GM12872 (cell line): Measurements from ENCODE around the gene ARPC2.

Experiments used
- TF ChIP-seq, protein P1 (sequence below): IDR thresholded peaks from 3 replicates; pipeline ENCODE4 v1.5.1; 2011; ENCODE audit warnings: low read depth, mild to moderate bottlenecking, low read length, moderate library complexity; ENCODE audit not compliant: insufficient read depth

ARPC2 gene

DNA sequence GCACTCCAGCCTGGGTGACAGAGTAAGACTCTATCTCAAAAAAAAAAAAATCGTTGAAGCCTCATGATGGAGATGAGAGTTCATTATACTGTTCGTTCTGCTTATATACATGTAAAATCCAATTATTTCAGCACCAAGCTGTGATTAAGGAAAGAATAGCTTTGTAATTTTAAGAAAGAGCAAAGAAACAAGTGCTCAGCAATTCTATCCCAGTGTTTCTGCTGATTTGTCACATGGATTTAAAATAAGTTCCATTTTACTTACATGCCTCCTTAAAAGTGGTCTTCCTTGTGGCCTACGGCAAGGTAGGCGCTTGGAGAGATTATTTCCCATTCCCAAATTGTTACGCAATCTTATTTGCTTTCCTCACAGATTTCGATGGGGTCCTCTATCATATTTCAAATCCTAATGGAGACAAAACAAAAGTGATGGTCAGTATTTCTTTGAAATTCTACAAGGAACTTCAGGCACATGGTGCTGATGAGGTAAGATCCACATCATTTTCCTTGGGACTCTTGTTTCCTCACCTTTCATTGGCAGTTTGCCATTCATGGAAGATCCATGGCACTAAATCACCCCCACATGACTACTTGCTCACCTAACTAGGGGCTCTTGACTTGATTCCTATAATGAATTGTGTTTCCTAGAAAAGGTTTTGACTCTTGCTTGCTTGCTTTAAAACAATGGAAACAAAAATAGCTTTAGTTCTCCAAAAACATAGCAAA, 11.5 kb downstream of the ARPC2 start:
- TF ChIP-seq, protein P1, sequence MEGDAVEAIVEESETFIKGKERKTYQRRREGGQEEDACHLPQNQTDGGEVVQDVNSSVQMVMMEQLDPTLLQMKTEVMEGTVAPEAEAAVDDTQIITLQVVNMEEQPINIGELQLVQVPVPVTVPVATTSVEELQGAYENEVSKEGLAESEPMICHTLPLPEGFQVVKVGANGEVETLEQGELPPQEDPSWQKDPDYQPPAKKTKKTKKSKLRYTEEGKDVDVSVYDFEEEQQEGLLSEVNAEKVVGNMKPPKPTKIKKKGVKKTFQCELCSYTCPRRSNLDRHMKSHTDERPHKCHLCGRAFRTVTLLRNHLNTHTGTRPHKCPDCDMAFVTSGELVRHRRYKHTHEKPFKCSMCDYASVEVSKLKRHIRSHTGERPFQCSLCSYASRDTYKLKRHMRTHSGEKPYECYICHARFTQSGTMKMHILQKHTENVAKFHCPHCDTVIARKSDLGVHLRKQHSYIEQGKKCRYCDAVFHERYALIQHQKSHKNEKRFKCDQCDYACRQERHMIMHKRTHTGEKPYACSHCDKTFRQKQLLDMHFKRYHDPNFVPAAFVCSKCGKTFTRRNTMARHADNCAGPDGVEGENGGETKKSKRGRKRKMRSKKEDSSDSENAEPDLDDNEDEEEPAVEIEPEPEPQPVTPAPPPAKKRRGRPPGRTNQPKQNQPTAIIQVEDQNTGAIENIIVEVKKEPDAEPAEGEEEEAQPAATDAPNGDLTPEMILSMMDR, result no peak

DNA sequence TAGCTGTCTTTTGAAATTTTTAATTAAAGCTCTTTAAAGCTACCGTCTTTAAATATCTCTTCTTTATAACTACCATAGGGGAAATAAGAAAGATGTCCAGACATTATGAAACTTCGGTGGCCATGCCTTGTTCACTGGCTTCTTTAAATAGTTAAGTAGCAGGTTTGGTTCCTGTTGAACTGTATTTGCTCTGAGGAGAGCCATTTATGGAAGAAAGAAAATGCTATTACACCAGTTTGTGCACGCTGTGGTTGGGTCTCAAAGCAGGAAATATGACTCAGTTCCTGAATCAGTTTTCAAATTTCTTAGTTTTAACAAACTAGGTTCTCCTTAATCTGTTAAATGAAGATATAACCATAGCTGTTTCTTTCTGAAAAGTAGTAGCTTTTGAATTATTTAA, 12.2 kb downstream of the ARPC2 start:
- TF ChIP-seq, protein P1, result no peak

DNA sequence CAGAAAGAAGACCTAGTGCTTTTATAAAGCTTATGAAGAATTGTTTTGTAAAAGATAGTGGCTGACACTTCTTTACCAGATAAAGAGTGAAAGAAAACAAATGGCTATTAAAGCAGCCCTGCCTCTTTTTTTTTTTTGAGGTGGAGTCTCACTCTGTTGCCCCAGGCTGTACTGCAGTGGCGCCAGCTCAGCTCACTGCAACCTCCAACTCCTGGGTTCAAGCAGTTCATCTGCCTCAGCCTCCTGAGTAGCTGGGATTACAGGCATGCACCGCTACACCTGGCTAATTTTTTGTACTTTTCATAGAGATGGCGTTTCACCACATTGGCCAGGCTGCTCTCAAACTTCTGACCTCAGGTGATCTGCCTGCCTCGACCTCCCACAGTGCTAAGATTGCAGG, 12.9 kb downstream of the ARPC2 start:
- TF ChIP-seq, protein P1, result no peak

DNA sequence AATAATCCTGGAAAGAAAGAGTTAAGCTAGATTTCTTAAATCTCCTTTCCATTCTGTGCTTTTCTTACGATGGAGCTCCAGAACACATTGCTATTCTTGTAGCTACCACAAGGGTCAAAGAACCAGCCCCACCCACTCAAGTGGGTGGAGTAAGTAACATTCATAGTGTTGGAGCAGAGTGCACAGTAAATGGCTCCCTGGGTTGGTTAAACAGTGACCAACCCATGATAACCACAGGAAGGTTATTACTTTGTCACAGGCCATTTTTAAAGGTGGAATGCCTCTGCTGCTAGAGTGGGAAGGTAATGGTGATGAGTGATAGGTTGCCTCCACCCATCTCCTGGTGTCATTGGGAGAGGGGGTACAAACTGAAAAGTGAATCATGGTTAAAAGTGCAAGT, 13.9 kb downstream of the ARPC2 start:
- TF ChIP-seq, protein P1, result peak; percentile 49; the same call in 2 of the 3 replicates

DNA sequence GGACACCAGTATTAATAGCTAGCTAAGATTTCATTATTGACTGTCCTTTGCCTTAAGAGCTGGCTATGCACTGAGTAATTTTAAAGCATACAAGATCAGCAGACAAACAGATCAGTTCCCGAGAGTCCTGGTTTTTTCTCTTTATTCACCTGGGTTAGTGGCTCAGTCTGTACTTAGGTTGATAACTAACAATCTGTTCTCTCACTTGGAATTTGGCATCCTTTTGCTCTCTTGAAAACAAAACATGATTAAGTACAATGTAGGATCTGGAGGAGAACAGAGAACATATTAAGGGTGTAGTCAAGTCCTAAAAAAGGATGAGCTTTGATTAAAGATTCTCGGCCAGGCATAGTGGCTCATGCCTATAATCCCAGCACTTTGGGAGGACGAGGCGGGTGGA, 16.6 kb downstream of the ARPC2 start:
- TF ChIP-seq, protein P1, result no peak

DNA sequence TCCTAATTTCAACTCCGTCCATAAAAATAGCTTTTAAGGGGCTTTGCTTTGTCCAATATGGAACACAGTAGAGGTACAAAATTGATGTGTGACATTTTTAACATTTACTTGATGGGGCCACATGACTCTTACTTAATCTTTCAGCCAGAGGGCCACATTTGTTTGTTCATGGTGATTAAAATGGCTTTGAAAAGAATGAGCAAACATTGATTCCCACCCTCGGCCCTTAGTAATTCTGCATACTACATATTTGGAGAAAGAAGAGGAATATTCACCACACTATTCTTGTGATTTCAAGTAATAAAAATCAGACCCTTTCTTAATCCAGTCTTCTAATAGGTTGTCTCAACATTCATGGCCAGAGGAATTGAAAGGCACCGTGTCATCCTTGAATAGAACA, 17.5 kb downstream of the ARPC2 start:
- TF ChIP-seq, protein P1, result no peak

DNA sequence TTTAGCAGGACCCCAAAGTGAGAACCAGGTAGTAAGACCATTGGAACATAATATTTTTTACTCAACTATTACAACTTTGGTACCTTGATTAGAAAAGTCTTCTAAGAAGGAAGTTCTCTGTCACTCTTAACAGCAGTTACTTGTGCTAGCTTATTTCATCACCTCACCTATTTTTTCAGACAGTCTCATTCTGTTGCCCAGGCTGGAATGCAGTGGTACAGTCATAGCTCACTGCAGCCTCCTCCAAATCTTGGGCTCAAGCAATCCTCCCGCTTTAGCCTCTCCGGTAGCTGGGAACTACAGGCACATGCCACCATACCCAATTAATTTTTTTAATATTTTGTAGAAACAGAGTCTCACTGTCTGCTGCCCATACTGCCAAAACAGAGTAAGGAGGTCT, 18.0 kb downstream of the ARPC2 start:
- TF ChIP-seq, protein P1, result no peak
